ENCODE data around the gene TMEM40.
"Not testable (repeated sequence)": the region's sequence is repeated elsewhere in the genome, so short reads cannot be mapped to it uniquely, and the experiment has no call there.

Gene TMEM40

DNA sequence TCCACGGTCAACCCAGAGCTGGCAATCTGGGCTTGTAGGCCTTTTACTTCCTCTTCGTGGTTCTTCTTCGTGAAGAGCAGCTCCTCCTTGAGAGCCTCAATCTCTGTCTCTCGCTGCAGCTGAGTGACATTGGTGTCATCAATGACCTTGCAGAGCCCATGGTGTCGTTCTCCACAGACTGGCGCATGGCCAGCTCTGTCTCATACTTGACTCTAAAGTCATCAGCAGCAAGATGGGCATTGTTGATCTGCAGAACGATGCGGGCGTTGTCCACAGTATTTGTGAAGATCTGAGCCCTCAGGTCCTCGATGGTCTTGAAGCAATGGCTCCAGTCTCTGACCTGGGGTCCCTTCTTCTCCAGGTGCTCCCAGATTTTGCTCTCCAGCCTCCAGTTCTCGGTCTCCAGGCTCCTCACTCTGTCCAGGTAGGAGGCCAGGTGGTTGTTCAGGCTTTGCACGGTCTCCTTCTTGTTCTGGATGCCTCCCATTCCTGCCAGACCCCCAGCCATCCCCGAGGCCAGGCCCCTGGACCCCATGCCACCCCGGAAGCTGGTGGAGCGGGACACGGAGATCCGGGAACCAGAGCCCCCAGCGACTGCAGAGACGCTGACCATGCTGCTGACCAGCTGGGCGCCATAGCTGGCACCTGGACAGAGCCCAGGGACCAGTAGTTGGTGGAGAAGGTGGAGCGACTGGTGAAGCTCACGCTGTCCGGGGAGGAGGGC, 29.1 kb upstream of the TMEM40 start:
- not testable (repeated sequence) for H3K27ac Mint-ChIP-seq, DNase-seq, H3K9me3 Mint-ChIP-seq, ATAC-seq, H3K4me3 Mint-ChIP-seq, H3K4me1 Mint-ChIP-seq, H3K27me3 Mint-ChIP-seq

DNA sequence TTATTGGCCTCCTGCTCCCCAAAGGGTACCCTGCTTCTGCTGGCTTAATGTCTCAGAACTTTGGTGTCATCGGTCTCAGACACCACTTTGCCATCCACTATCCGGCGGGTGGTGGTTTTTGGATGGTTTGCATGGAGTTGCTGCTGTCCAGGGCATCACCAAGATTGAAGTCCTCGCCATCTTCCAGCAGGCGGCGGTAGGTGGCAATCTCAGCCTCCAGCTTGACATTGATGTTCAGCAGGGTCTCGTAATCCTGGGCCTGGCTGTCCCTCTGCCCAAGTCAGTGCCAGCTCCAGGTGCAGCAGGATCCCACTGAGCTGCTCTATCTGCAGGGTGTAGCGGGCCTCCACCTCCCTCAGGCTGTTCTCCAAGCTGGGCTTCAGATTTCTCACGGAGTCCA, 28.3 kb upstream of the TMEM40 start:
- H3K27me3 Mint-ChIP-seq, result peaks cover 16% of the 10 kb centered on the region
- not testable (repeated sequence) for H3K9me3 Mint-ChIP-seq, DNase-seq, H3K4me1 Mint-ChIP-seq, H3K27ac Mint-ChIP-seq, H3K4me3 Mint-ChIP-seq, ATAC-seq

DNA sequence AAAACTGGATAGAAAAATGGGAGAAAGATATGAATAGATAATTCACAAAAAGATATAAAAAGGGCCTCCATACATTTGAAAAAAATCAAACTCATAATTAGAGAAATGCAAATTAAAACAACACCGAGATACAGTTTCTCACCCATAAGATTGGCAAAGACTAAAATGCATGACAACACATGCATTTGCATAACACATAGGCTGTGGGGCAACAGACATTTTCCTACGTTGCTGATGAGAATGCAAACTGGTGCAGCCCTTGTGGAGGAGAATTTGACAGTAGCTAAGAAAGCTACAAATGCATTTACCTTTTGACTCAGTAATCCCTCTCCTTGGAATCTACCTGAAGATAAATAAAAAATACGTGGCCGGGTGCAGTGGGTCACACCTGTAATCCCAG, 26.0 kb upstream of the TMEM40 start:
- ATAC-seq (no peak), DNase-seq (no peak)
- no peaks in the 10 kb centered on the region for H3K9me3 Mint-ChIP-seq
- H3K4me1 Mint-ChIP-seq, result peaks cover 4% of the 10 kb centered on the region
- no peak overlapping the region for H3K4me3 Mint-ChIP-seq
- H3K27me3 Mint-ChIP-seq, result peaks cover 23% of the 10 kb centered on the region
- H3K27ac Mint-ChIP-seq, result no peak overlapping the region

DNA sequence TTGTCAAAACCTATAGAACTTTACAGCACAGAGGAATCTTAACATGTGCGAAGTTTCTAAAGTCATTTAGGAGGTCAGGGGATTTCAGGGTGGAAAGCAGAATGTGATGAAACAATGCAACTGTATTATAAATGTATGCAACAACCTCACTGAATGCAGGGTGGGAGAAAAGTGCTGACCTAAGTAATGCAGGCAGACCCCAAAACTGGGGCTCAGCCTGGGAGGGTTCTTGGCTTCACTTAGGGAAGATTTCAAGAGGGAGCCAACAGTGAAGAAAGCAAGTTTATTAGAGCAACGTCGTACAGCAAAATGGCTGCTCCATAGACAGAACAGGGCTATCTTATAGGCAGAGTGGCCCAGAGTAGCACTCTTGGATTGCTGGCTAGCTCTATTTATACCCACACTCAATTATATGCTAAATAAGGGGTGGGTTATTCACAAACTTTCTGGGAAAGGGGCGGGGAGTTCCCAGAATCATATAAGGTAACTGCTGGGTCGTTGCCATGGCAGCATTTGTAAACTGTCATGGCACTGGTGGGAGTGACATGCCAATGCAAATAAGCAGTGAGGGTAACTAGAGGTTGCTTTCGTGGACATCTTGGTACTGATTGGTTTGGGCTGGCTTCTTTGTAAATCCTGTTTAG, 23.2 kb upstream of the TMEM40 start:
- peaks cover 4% of the 10 kb centered on the region for H3K4me1 Mint-ChIP-seq
- peaks cover 30% of the 10 kb centered on the region for H3K27me3 Mint-ChIP-seq
- no peak overlapping the region for H3K4me3 Mint-ChIP-seq
- peak overlapping the region in 1 of 2 donors; percentile 50 for H3K27ac Mint-ChIP-seq
- DNase-seq (no peak), ATAC-seq (no peak)
- no peaks in the 10 kb centered on the region for H3K9me3 Mint-ChIP-seq

DNA sequence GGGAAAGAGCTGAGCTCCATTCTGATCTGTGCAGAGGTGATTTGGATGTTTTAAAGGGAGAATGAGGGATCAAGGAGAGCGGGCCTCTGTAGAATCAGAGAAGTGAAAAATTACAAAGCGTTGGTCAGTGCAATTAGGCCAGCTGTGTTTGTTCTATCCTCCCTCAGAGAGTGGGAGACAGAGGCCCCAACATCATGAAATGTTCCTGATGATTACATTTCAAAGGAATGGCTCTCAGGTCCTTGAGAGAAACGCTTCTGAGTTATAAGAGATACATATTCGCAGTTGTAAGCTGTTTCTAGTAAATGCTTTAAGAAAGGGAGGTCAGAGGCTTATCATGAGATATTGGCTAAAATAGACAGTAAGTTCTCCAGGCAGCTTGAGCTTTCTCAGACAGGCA, 21.7 kb upstream of the TMEM40 start:
- DNase-seq (no peak), ATAC-seq (no peak)
- Mint-ChIP-seq H3K4me1 (peaks cover 4% of the 10 kb centered on the region), H3K4me3 (no peak overlapping the region), H3K27ac (no peak overlapping the region), H3K9me3 (no peaks in the 10 kb centered on the region), H3K27me3 (peaks cover 34% of the 10 kb centered on the region)

DNA sequence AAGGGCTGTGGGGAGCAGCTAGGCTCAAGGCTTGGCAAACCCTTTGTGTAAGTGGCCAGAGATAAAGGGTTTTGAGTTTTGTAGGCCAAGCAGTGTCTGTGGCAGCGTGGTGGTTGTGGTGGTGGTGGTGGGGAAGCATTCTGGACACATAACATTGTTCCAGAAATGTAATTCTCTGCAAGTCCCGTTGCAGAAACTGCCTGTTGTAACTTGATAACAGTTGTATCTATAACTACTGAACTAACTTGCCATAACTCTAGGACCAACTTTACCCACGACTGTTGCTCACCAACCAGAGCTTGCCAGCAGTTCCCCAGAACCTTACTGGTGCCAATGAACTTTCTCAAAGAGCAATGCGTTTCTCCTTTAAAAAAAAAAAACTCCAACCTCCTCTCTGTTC, 18.1 kb upstream of the TMEM40 start:
- H3K9me3 Mint-ChIP-seq, result peaks cover 0 to 6% of the 10 kb centered on the region in 2 donors
- peaks cover 13% of the 10 kb centered on the region for H3K4me1 Mint-ChIP-seq
- ATAC-seq (no peak), DNase-seq (no peak)
- H3K27ac Mint-ChIP-seq, result no peak overlapping the region
- H3K4me3 Mint-ChIP-seq, result no peak overlapping the region
- H3K27me3 Mint-ChIP-seq, result peaks cover 25% of the 10 kb centered on the region

DNA sequence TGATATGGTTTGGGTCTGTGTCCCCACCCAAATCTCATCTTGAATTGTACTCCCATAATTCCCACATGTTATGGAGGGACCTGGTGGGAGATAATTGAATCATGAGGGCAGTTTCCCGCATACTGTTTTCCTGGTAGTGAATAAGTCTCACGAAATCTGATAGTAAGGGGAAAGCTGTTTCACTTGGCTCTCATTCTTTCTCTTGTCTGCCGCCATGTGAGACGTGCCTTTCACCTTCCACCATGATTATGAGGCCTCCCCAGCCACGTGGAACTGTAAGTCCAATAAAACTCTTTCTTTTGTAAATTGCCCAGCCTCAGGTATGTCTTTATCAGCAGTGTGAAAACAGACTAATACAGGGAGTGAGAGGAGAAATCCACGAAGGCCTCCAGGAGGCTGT, 16.9 kb upstream of the TMEM40 start:
- H3K4me3 Mint-ChIP-seq, H3K27ac Mint-ChIP-seq, DNase-seq, H3K9me3 Mint-ChIP-seq, H3K4me1 Mint-ChIP-seq, ATAC-seq: not testable (repeated sequence)
- H3K27me3 Mint-ChIP-seq, result peaks cover 19% of the 10 kb centered on the region

DNA sequence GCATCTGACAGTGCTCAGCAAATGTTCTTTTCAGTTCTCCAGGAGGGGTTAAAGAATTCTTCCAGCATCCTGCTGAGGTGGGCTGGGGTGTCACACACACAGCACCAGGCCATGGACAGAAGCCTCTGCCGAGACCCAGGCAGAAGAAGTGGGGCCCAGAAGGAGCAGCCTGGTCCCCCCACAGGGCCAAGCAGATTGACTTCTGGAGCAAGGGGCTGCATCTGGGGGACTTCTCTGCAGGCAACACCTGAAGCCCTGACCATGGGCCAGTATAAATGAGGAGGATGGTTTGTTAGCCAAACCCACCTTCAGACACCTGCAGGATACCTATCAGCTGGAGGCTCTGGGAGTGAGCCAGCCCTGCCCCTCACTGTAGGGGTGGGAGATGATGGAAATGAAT, 16.2 kb upstream of the TMEM40 start:
- Mint-ChIP-seq H3K9me3 (peaks cover 0 to 6% of the 10 kb centered on the region in 2 donors), H3K4me1 (peaks cover 9% of the 10 kb centered on the region), H3K27ac (no peak overlapping the region), H3K27me3 (peaks cover 19% of the 10 kb centered on the region), H3K4me3 (no peak overlapping the region)
- no peak for DNase-seq
- ATAC-seq, result no peak

DNA sequence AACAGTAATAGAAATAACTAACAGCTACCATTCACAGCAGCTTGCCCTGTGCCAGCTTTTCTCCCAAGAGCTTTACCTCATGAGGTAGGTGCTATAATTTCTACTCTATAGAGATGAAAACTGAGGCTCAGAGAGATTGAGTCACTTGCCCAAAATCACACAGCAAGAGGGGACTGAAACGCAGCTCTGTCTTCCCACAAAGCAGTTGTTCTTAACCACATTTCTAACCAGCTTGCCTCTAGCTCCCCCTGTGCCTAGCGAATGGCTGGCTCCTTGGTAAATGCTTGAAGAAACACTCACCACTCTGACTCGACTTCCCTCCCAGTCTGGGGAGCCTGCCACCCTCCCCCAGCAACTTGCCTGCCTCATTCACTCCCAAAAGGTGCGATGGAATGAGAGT, 15.6 kb upstream of the TMEM40 start:
- DNase-seq (no peak), ATAC-seq (no peak)
- H3K4me1 Mint-ChIP-seq, result peaks cover 9% of the 10 kb centered on the region
- H3K4me3 Mint-ChIP-seq, result no peak overlapping the region
- peaks cover 0 to 6% of the 10 kb centered on the region in 2 donors for H3K9me3 Mint-ChIP-seq
- H3K27me3 Mint-ChIP-seq, result peaks cover 19% of the 10 kb centered on the region
- H3K27ac Mint-ChIP-seq, result peak overlapping the region in 1 of 2 donors; percentile 79

DNA sequence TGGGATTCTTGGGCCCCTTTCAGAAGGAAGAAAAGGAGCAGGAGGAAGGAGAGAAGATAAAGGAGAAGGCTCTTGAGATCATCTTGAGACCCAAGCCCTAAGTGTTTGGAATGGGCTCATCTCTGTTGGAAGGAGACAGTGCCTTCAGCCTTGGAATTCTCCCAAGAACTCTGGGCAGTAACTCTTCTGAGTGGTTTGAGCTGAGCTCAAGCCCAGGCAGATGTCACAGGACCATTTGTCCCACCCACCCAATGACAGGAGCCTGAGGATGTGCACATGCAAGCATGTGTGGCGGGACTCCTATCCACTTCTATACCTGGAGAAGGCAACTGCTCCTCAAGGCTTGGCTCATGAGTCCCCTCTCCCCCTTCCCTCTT, 14.6 kb upstream of the TMEM40 start:
- ATAC-seq (no peak), DNase-seq (no peak)
- H3K27ac Mint-ChIP-seq, result no peak overlapping the region
- no peak overlapping the region for H3K4me3 Mint-ChIP-seq
- H3K27me3 Mint-ChIP-seq, result peaks cover 19% of the 10 kb centered on the region
- peaks cover 0 to 6% of the 10 kb centered on the region in 2 donors for H3K9me3 Mint-ChIP-seq
- H3K4me1 Mint-ChIP-seq, result peaks cover 9% of the 10 kb centered on the region

DNA sequence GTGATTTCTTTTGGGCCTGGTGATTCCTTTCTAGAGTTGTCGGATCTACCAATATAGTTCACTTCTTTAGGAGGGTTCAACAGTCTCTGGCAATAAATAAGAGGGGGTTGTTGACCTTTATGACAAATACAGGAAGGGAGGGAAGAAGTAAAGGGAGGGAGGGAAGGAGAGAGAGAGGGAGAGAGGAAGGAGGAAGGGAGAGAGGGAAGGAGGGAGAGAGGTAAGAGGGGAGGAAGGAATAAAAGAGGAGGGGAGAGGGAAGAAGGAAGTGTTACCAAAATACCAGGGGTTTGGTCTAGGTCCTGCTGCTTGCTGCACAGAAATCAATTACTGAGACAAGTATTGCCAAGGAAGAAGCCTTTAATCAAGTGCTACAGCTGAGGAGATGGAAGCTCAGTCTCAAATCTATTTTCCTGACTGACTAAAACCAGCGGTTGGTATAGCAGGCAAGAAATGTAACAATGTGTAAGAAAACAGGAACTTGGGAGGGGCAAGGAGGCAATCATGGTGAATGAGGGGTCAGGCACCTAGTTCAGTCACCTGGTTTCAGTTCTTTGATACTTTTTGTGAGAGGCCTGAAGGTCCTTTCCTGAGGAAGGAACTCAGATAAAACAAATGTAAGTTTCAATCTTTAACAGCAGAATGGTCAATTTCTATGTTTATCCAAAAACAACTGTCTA, 14.1 kb upstream of the TMEM40 start:
- no peak for ATAC-seq
- Mint-ChIP-seq H3K4me1 (peaks cover 9% of the 10 kb centered on the region), H3K27ac (peak overlapping the region; percentile 36 to 88)

DNA sequence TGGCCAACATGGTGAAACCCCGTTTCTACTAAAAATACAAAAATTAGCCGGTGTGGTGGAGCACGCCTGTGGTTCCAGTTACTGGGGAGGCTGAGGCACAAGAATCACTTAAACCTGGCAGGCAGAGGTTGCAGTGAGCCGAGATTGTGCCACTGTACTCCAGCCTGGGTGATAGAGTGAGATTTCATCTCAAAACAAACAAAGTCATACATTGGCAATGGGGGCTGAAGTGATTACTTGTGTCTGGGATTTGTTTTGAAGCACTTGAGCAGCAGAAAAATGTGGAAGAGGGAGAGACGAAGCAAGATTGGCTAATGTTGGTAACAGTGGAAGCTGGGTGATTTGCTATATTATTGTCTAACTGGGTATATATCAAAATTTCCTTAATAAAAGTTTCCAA, 13.4 kb upstream of the TMEM40 start:
- DNase-seq (no peak), ATAC-seq (no peak)
- peaks cover 14% of the 10 kb centered on the region for H3K27me3 Mint-ChIP-seq
- H3K4me1 Mint-ChIP-seq, result peaks cover 9% of the 10 kb centered on the region
- no peak overlapping the region for H3K4me3 Mint-ChIP-seq
- peaks cover 0 to 6% of the 10 kb centered on the region in 2 donors for H3K9me3 Mint-ChIP-seq
- H3K27ac Mint-ChIP-seq, result no peak overlapping the region

More for the DNA sequence above, 14.1 kb upstream of the TMEM40 start:
- peaks cover 0 to 6% of the 10 kb centered on the region in 2 donors for H3K9me3 Mint-ChIP-seq
- no peak for DNase-seq
- no peak overlapping the region for H3K4me3 Mint-ChIP-seq
- peaks cover 19% of the 10 kb centered on the region for H3K27me3 Mint-ChIP-seq

DNA sequence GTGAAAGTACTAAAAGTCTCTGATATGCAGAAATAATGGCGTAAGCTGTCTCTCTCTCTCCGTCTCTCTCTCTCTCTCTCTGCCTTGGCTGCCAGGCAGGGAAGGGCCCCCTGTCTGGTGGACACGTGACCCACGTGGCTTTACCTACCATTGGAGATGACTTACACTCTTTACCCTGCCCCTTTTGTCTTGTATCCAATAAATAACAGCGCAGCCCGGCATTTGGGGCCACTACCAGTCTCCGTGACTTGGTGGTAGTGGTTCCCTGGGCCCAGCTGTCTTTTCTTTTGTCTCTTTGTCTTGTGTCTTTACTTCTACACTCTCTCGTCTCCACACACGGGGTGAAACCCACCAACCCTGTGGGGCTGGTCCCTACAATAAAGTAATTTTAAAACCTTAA, 12.2 kb upstream of the TMEM40 start:
- Mint-ChIP-seq H3K27ac (no peak overlapping the region), H3K9me3 (peaks cover 0 to 6% of the 10 kb centered on the region in 2 donors), H3K4me1 (peaks cover 9% of the 10 kb centered on the region), H3K4me3 (no peak overlapping the region), H3K27me3 (peaks cover 9% of the 10 kb centered on the region)
- ATAC-seq (no peak), DNase-seq (no peak)

DNA sequence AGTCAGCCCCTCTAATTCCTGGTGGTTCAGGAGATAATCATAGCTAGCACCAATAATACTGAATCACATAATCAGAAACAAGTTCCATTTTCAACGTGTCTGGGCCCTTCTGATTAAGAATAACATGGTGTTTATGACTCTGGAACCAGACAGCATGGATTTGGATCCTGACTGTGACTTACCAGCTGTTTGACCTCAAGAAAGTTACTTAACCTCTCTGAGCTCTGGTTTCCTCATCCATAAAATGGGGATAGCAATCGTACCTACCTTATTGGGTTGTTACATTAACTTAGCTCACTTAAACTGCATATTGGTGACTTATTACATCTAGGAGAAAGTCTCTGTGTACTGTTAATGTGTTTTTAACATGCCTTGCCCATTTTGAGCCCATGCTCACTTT, 10.7 kb upstream of the TMEM40 start:
- peaks cover 4% of the 10 kb centered on the region for H3K27me3 Mint-ChIP-seq
- ATAC-seq, result no peak
- no peak overlapping the region for H3K4me3 Mint-ChIP-seq
- peaks cover 0 to 6% of the 10 kb centered on the region in 2 donors for H3K9me3 Mint-ChIP-seq
- no peak for DNase-seq
- peaks cover 9% of the 10 kb centered on the region for H3K4me1 Mint-ChIP-seq
- H3K27ac Mint-ChIP-seq, result no peak overlapping the region

DNA sequence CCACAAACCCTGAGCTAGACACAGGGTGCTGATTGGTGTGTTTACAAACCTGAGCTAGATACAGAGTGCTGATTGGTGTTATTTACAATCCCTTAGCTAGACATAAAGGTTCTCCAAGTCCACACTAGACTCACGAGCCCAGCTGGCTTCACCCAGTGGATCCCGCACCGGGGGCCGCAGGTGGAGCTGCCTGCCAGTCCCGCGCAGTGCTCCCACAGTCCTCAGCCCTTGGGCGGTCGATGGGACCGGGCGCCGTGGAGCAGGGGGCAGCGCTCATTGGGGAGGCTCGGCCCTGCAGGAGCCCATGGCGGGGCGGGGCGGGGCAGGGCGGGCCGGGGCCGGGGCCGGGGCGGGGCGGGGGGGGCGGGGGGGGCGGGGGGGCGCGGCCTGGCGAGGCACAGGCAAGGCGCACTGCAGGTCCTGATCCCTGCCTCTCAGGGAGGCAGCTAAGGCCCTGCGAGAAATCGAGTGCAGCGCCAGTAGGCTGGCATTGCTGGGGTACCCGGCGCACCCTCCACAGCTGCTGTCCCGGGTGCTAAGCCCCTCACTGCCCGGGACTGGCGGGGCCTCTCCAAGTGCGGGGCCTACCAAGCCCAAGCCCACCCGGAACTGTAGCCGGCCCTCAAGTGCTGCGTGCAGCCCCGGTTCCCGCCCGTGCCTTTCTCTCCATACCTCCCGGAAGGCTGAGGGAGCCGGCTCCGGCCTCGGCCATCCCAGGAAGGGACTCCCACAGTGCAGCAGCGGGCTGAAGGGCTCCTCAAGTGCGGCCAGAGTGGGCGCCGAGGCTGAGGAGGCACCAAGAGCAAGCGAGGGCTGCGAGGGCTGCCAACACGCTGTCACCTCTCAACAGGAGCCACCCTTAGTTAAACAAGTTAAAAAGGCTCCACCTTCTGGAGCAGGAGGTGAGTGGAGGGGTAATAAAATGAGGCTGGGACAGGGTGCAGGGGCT, 9.8 kb upstream of the TMEM40 start:
- no peak overlapping the region for H3K4me3 Mint-ChIP-seq
- H3K27me3 Mint-ChIP-seq, result no peaks in the 10 kb centered on the region
- ATAC-seq (peak; percentile 39), DNase-seq (no peak)
- peaks cover 0 to 6% of the 10 kb centered on the region in 2 donors for H3K9me3 Mint-ChIP-seq
- H3K4me1 Mint-ChIP-seq, result peaks cover 9% of the 10 kb centered on the region
- H3K27ac Mint-ChIP-seq, result no peak overlapping the region
